GM23248 (cell line): ENCODE data around the gene RRAS.

Experiments
- EZH2 ChIP-seq: fragments of 200-600 bp; sonication (generic); IDR thresholded peaks from 2 replicates; pipeline ENCODE4 v1.6.1; 2018; ENCODE audit warnings: antibody characterized with exemption, mild to moderate bottlenecking; ENCODE audit not compliant: insufficient read depth, poor library complexity, severe bottlenecking
- EZH2phosphoT487 ChIP-seq: fragments of 200-600 bp; sonication (generic); IDR thresholded peaks from 2 replicates; pipeline ENCODE4 v1.6.1; 2018; ENCODE audit warnings: antibody characterized with exemption, moderate library complexity, mild to moderate bottlenecking, low read depth; ENCODE audit not compliant: insufficient read depth

DNA sequence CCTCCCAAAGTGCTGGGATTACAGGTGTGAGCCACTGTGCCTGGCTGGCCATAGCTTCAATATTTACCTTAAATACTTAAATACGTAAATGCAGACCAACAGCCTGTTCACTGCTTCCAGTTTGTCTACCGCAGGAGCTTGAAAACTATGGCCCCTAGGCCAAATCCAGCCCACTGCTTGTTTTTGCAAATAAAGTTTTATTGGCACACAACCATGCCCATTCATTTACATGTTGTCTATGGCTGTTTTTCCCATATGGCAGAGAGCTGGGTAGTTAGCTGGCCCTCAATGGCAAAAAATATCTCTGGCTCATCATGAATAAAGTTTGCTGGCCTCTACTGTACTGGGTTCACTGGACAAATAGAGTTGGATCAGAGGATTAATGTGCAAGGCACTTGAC is 37.1 kb downstream of the RRAS start:
- TF ChIP-seq EZH2 (no peak), EZH2phosphoT487 (no peak)
